GM18870 (cell line): ENCODE results near the gene HRH2.

Experiments used
- ATAC-seq: cut with Tn5 transposase; IDR thresholded peaks from one replicate; pipeline ENCODE4 v1.9.1; 2021; ENCODE audit warnings: moderate library complexity; ENCODE audit not compliant: unreplicated experiment

Gene HRH2

DNA sequence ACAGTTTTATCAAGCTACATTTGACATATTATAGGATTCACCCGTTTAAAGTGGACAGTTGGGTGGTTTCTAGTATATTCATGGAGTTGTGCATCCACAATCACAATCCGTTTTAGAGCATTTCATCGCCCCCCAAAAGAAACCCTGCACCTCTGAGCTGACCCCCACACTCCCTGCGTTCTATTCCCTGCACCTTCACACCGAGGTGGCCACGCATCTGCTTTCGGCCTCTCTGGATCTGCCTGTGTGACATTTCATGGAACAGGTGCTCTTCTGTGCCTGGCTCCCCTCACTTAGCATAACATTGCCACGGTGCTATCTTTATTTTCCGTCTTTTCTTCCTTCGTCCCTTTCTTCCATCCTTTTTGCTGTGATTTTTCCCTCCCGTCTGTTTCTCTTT is 32.7 kb downstream of the HRH2 start:
- no peak for ATAC-seq

DNA sequence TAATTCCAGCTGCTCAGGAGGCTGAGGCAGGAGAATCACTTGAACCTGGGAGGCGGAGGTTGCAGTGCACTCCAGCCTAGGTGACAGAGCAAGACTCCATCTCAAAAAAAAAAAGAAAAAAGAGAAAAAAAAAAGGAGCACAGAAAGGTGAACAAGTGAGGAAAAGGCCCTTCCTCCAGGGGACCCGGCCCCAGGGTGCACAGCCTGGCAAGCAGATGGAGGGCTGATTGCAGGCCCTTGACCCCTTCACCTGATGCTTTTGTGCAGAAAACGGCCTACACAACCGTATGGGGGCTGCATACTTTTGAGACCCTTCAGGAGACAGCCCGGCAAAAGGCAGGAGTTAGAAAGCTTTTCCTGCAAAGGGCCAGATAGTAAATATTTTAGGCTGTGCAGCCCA is 33.9 kb downstream of the HRH2 start:
- no peak for ATAC-seq

DNA sequence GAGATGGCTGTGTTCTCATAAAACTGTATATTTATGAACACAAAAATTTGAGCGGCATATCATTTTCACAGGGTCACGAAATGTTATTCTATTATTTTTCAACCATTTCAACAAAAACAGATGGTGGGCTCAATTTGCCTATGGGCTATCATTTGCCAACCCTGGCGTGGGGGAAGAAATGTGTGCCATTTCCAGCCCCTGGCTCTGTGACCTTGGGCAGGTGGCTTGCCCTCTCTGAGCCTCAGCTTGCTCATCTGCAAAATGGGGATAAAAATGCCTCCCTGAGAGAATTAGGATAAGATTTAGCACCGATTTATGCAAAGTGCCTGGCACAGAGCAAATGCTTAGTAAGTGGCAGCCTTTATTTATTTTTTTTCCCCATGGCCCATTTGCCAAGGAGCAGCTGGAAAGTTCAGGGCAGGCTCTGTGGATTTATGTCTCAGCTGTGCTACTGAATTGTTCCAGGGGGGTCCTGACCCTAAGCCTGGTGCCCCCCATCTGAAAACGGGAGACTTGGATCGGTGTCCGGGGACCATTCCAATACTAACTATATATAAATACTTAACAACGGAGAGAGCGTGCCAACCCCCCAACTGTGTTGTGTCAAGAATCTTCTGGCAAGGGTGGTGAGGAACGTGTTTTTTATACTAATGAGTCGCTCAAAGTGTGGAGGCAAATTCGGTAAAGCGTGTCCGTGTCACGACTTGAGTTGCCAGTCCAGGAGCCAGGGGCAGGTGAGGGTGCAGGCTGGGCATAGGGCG is 34.5 kb downstream of the HRH2 start:
- ATAC-seq = no peak

DNA sequence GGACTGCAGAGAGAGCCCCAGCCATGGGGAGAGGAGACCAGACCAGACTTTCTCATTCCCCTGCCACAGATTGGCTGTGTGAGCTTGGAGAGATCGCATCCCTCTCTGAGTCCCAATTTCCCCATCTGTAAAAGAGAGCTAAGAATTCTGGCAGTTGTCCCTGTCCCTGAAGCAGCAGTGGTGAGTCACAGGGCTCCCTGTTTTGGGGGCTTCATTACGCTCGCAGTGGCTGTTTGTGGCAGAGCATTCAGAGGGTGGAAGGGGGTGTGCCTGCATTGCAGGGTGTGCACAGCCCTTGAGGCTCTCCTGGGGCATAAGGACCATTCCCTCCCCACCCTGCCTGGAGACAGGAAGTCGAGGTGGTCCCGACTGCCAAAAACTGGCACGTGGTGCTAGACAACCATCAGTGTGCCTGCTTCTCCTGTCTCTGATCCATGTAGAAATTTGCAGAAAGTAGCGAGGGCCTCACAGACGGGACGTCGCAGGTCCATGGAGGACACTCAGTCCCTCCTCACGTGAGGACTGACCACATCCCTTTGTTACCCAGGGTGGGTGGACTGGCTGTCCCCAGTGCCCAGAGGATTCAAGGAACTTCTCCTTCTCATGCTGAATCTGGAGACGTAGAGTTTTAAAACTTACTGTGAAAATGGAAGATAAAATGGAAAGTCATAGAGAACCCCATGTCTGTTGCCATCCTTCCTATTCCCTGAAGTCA is 35.3 kb downstream of the HRH2 start:
- ATAC-seq = no peak

DNA sequence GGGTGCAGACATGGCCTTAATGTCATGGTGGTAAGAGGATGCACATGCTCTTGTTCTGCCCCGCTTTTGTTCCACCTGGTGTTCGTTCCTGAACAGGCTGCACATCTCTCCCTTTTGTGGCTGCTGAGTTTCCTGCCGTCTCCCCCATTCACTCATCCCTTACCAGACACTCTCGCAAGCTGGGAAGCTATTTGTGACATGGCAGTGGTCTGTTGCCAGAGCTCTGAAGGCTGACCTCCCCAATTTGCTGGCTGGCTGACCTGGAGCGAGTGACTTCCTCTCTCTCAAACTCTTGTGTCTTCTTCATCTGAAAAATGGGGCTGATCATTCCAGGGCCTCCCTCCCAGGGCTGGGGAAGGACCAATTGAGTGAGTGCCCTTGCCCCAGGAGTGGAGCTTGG is 35.9 kb downstream of the HRH2 start:
- ATAC-seq = no peak

DNA sequence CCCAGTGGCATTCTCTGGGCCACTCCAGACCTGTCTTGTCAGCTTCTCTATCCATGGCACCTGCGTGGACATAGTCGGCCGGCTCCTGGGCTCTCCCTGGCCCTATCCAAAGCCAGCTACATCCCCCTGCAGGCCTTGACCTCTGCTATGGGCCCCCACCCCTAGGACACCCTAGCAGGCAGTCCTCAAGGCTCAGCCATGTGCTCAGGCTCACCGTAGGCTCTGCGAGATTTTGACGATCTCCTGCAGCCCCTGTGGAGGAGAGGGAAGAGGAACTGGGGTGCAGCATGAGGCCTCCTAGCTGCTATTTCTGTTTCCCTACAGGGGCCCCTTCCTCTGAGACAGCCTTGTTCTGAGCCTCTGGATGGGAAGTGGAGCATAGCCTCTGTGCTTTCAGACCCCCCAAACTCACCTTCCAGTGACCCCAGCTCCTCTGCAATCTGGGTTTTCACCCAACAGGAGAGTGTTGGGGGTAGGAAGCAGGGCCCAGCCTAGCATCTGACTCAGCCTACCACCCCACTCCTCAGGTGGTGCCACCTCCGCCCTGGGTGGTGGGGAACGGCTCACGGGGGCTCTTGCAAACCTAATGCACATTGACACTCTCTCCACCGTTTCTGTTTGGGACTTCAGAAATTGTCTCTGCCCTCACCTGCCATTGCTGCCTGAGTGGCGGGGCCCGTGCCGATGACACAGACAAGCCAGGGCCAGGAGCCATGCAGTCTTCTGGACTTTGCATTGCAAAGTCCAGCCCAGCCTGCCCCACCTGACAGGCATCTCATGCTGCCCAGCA is 36.7 kb downstream of the HRH2 start:
- no peak for ATAC-seq

DNA sequence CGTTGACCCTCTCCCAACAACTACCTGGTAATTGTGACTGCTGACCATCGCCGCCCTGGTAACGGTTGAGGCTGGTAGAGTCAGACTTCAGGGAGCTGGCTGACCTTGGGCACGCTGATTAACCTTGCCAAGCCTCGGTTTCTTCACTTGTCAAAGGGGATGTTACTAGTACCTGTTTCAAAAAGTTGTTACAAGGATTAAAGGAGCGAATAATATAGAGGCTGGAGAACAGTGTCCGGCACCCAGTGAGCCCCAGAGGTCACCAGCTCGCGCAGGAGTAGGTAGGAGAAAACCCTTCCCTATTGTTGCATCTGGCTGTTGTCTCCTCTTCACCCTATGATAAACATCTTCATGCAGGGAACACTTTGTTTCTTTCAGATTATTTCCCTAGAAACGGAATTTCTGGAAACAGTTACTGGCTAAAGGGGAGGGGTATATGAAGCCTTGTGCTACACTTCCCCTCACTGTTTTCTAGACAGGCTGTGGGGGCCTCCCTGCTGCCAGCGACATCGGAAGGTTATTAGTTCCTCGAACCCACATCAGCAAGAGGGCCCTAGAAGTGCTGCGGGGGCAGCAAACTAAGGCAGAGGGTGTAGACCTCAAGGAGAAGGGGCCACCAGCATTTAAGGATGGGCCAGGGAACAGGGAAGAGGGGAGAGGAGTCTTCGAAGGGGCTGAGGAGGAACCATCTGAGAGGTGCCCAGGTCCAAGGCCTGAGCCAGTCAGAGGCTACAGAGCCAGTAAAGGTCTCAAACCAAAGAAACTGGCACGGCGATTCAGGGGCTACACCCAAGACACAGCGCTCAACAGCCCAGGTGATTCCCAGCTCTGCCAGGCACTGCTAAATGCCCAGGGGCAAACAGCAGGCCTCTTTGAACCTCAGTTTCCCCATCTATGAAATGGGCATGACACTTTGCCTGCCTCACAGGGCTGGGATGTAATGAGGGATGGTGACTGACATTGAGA is 37.6 kb downstream of the HRH2 start:
- no peak for ATAC-seq

DNA sequence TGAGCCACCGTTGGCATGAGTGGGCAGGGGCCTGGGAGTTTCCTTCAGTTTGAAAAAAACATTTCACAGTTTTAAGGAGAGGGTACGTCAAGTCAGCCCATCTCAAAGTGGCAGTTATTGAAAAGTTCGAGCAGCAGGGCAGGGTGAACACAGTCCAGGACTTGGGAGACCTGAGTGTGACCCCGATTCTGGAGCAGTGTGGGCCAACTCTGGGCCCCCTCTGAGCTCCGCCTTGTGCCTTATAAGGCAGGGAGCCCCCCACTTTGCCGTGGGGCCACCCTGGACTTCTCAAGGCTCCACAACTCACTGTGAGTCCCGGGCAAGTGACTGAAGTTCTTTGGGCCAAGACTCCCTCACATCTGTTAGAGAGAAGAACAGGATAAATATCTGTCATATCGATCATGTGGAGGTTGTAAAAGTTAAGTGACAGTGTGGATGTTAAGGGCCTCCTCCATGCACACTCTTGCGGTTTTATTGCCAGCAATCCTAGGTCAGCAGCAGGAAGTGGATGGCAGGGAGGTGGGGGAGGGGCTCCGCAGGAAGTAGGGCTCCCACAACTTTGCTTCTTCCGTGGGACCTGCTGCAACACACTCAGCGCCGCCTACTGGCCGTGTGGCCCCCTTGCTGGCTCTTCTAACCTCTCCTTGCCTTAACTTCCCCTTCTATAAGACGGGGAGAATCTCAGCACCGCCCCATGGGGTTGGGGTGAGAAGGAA is 38.4 kb downstream of the HRH2 start:
- no peak for ATAC-seq

DNA sequence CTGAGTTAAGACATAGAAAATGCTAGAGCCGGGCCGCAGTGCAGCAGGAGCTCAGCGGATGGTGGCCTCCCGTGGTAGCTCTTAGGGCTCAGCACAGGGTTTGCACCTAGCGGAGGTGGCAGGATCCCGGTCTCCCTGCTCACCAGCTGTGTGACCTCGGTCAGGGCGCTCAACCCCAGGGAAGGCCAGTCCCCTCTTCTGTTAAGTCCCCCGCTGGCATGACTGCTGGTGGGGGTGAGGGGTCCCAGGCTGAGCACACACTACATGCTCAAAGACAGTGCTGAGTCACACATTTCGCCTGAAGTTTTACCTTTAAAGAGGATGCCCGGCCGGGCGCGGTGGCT is 39.0 kb downstream of the HRH2 start:
- no peak for ATAC-seq

DNA sequence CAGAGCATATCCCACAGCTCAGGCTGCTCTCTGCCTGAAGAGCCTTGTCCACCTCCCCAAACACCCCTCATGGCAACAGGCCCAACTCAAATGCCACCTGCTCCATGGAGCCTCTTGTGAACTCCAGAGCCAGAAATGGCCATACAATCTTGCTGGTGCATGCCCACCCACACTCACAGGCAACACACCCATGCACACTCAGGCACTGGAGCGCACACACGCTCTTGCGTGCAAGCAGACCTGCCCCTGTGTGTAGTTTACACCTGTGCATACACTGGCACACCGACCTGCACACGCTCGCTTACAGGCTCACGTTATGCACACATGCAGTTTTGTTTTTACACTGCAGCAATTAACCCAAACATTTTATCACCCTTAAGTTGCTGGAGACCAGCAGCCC is 40.0 kb downstream of the HRH2 start:
- ATAC-seq = no peak

DNA sequence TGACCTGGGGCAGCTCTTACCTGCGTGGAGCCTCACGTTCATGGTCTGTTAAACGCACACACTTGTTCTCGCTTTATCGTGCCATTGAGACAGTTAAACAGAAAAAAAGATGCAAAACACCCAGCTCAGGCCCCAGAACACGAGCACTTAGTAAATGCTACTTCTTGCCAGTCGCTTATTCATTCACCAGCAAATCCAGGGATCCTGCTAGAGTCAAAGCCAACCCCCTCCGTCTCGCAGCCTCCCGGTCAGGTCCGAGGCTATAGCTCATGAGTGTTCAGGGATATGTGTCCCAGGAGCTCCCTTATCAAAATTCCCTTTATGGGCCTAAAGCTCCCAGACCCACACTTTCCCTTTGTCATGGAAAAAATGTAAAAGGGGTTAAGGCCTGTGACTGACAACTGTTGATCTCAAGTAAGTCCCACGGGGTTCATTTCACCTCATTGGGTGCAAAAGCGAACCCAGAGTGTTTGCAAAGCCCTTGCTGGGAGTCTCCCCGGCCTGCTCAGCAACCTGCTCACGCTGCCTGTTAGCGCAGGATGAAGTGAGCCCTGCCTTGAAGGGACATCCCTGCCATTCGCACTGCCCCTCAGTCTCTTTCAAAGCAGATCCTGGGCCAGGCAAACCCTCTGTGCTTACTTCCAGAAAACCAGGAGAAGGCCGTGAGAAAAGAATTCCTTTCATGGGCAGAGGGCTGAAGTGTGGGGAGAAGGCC is 40.7 kb downstream of the HRH2 start:
- no peak for ATAC-seq

DNA sequence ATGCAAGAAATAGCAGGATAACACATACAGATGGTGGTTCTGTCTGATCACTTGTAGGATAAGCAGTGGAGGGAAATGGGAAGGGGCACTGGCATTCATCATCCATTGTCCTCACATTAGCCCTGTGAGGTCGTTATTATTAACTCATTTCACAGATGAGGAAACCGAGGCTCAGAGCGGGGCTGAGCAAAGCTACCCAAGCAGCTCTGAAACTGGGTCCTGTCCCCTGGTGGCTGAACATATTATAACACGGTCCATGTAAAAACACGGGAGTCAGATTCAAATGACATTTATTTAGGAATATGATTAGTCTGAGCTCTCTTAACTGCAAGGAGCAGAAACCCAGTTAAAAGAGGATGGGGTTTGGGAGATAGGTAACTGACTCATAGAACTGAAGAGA is 43.1 kb downstream of the HRH2 start:
- no peak for ATAC-seq

DNA sequence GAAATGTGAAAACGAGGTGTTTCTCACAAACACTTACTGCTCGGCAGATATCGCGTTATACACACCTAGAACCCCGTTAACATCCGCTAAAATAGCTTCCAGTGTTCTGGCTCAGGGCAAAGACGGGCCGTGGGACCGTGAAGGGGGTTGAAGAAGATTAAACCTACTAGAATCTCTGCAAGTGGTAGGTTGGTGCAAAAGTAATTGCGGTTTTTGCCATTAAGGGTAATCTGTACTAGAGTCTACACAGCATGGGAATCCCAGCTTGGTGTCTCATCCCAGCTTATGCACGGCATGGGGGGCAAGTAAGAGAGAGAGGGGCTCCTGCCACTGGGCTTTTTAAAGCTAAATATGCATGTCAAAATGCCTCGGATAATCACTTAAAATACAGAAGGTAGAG is 43.9 kb downstream of the HRH2 start:
- ATAC-seq = no peak

DNA sequence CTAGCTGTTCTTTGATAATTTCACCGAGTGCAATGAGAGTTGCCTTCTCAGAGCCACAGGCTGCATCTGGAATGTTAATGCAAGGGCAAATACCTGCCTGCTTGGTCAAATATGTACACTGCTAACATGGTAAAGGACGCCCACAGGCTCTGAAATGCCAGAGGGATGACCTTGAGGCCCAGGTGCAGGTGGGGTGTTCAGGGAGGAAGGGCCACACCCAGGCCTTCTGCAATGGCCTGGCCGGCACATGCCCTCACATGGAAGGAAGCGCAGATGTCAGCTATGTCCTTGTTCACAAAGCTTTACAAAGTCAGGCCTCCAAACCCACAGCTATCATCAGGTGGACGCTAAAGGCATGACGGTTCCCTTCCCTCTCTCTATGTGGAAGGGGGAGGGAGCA is 48.6 kb downstream of the HRH2 start:
- no peak for ATAC-seq

DNA sequence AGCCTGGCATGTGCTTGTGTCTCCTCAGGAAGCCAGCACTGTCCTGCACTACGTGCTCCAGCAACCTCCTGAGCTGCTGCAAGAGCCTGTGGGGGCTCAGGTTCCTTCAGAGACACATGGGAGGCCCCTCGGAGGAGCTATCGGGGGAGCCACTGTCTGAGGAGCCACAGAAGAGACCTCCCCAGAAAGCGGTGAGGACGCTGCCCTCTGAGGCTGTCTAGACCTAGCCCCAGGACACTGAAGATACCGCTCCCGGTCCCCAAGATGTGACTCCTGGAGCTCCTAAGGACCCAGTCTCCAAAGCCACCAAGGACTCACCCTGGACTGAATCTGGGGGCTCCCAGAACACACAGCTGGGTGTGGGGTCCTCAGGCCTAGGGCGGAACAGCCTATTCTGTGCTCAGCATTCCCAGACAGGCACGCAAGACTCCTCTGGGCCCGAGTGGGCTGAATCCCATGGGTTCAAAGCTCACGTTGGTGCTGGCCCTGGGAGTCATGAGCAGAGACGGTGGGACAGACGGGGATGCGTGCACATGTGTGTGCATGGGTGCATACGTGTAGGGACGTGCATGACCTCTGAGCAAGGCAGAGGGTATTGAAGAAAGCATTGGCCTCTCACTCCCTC is 50.0 kb downstream of the HRH2 start:
- no peak for ATAC-seq

DNA sequence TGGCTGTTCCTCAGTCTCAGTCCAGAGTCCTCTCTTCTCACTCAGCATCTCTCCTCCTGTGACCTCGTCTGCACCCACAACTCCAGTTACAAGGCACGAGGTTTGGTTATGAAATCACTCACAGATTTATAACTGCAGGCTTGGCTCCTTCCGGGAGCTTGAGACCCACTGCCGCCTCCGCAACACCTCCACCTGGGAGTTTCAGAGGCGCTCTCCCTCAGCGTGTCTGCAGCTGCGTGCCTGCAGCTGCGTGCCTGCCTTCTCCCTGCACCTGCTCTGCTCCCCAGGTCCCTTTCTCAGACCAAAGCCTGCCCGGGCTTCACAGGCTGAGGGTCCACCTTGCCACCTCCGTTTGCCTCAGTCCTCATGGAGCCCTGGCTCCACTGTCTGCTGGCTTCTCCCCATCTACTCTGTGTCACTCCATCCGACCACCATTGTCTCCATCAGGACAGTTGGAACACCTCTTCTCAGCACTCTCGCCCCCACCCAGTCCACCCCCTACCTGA is 51.5 kb downstream of the HRH2 start:
- no peak for ATAC-seq

DNA sequence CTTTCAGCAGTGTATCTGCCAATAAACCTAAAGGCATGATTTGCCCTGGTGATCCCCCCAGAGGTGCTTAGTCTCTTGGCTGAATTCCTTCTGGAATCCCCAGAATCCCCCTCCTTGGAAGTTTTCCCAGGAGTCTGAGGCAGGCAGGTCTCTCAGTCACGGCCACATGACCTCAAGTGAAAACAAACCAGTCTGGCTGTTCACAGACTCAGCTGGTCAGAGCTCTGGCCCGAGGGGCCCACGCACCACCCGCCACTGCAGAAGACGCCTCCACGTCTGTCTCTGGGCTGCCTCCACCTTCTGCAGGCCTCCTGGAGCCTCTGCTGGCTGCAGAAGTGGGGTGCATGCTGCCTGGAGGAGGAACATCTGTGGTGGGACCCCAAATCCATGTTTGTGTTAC is 52.5 kb downstream of the HRH2 start:
- ATAC-seq = no peak

DNA sequence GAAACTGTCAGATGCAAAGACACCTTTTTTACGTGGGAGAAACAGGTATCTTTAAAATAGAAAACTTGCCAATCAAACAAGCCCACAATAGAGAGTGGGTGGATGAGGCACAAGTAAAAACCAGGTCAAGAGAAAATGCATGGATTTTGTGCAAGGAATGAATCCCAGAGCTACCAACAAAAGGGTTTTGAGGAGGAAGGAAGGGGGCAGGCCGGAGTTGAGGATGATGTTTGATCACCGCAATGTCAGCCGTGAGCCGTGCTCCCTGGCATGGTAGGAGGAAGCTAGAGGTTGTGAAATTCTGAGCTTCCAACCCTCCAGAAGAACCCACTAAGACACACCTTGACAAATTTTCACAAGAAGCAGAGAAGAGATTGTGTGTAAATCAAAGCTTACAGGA is 53.2 kb downstream of the HRH2 start:
- no peak for ATAC-seq
